GM19468 (cell line): Measurements from ENCODE around the gene CEP250.
"Not testable (repeated sequence)": the region's sequence is repeated elsewhere in the genome, so short reads cannot be mapped to it uniquely, and the experiment has no call there.

Source experiments
- ATAC-seq: cut with Tn5 transposase; IDR thresholded peaks from one replicate; pipeline ENCODE4 v1.9.1; 2021; ENCODE audit warnings: mild to moderate bottlenecking, moderate library complexity, moderate number of reproducible peaks; ENCODE audit not compliant: unreplicated experiment; ENCODE audit errors: extremely low read depth

Gene CEP250

GRCh38 chr20:35449855-35450254 lies 5.5 kb upstream of the CEP250 start:
- not testable (repeated sequence) for ATAC-seq

- no peak for ATAC-seq
Measured at GRCh38 chr20:35451295-35451694, 4.1 kb upstream of the CEP250 start.

GRCh38 chr20:35453647-35454046 lies 1.8 kb upstream of the CEP250 start:
- ATAC-seq: no peak

GRCh38 chr20:35456700-35457099 lies 1.3 kb downstream of the CEP250 start:
- not testable (repeated sequence) for ATAC-seq

- ATAC-seq: not testable (repeated sequence)
Measured at GRCh38 chr20:35457539-35457938, 2.1 kb downstream of the CEP250 start.

DNA sequence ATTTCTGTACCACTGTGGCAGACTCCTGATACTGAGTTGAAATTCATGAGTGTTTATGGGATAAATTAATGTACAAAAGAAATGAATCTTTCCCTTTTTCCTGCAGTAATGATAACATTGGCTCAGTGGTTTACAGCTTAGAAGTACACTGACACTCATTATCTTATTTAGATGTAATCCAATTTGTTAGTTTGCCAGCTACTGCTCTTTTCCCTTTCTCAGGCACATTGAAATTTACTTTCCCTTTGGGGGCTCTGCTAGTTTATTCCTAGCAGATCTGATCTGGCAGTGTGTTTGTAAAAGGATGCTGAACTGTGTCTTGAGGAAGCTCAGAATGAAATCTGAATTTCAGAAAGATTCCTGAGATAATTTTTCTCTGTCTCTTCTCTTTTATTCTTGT lies 3.0 kb downstream of the CEP250 start:
- ATAC-seq: no peak

- no peak for ATAC-seq
Measured at GRCh38 chr20:35461620-35462019, 6.2 kb downstream of the CEP250 start.

- no peak for ATAC-seq
Measured at GRCh38 chr20:35462351-35462750, 7.0 kb downstream of the CEP250 start.

GRCh38 chr20:35463455-35464300 lies 8.3 kb downstream of the CEP250 start:
- no peak for ATAC-seq

GRCh38 chr20:35465976-35466375 lies 10.6 kb downstream of the CEP250 start:
- ATAC-seq: no peak

DNA sequence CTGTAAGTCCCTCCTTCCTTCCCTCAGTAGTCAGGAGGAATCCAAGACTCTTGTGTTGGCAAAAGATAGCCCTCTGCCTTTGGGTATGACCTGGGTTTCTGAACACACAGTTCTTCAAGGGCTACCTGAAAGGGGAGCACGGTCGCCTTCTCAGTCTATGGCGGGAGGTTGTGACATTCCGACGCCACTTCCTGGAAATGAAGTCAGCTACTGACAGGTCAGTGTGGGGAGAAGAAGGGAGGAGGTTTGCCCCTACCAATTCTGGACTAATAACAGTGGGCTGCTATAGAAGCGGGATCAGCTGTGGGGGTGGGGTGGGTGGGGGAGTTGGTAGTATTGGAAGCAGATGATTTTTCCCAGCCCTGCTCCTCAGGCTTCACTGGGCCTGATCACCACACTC lies 11.5 kb downstream of the CEP250 start:
- no peak for ATAC-seq

GRCh38 chr20:35467339-35468224 lies 12.2 kb downstream of the CEP250 start:
- ATAC-seq: no peak

DNA sequence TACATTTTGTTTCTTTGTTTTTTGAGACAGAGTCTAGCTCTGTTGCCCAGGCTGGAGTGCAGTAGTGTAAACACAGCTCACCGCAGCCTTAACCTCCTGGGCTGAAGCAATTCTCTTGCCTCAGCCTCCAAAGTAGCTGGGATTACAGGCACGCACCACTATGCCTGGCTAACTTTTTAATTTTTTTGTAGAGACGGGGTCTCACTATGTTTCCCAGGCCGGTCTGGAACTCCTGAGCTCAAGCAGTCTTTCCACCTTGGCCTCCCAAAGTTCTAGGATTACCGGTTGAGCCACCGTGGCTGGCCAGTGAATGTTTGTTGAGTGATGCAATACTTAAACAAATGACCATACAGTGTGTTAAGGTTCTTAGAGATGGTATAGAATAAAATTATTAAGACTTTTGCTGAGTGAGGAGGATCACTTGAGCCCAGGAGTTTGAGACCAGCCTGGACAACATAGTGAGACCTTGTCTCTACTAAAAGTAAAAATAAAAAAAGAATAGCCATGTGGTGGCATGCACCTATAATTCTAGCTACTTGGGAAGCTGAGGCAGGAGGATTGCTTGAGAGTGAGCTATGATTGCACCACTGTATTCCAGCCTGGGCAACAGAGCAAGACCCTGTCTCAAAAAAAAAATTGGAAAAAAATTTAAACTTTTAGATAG lies 13.4 kb downstream of the CEP250 start:
- no peak for ATAC-seq

DNA sequence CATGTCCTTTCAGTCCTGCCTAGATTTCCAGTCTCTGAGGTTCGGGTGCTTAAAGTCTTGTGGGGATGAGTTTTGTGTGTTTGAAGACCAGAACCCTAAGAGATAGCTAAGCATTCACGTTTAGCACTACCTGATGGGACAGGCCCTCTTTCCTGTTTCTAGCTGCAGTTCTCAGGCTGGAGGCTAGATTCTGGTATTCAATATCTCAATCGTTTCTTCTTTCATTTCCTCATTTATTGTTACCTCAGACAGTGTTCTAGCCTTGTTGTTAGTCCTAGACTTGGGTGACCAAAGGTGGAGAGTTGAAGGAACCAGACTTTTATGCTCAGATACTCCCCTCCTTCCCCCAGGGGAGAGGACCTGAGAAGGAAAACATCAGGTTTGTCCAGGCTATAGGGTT lies 16.8 kb downstream of the CEP250 start:
- no peak for ATAC-seq

DNA sequence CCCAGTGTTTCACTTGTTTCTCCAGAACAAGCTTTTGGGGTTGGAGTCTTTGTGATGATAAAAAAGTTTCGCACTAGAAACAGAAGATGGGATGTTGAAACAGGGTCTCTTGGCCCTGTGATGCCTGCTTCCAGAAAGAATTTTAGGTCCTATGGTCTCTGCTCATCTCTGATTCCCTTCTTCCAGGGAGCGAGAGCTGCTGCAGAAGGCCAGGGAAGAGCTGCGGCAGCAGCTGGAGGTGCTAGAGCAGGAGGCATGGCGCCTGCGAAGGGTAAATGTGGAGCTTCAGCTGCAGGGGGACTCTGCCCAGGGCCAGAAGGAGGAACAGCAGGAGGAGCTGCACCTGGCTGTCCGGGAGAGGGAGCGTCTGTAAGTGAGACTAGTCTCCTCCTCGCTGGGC lies 18.3 kb downstream of the CEP250 start:
- ATAC-seq: no peak

GRCh38 chr20:35474303-35474871 lies 19.0 kb downstream of the CEP250 start:
- ATAC-seq: no peak

GRCh38 chr20:35476288-35476687 lies 20.9 kb downstream of the CEP250 start:
- ATAC-seq: no peak

DNA sequence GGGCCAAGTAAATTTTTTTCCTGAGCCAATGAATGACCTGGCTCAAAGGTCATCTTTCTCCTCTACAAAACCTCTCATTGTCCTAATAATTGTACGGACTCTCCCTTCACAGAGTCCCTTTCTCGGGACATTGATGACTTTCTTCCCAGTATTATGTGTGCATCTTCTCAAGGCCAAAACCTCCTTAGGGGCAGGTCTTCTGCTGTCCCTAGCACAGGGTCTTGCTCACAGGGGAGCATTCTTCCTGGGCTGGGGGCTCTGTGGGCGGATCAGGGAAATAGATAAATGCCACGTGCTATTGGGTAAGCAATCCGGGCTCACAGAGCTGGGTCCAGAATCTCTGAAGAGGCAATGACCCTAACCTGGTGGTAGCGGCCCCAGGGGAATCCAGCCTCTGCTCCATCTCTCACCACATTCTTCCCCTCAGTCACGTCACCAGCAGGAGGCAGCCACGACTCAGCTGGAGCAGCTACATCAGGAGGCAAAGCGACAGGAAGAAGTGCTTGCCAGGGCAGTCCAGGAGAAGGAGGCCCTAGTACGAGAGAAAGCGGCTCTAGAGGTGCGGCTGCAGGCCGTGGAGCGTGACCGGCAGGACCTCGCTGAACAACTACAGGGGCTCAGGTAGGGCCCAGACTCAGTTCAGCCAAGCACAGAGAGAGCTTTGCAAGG lies 23.5 kb downstream of the CEP250 start:
- no peak for ATAC-seq

DNA sequence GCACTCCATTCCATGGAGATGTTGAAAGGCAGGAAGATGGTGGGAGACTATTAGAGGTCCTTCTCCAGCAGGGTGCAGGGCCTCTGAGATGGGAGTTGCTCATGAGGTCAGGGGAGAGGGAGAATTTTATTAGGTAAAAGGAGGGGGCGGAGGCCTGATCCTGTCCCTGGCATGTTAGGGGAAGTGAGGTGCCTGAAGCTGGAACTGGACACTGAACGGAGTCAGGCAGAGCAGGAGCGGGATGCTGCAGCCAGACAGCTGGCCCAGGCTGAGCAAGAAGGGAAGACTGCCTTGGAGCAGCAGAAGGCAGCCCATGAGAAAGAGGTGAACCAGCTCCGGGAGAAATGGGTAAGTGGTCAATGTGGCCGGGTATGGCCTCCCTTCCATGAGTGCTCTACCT lies 24.4 kb downstream of the CEP250 start:
- no peak for ATAC-seq

GRCh38 chr20:35487479-35487878 lies 32.1 kb downstream of the CEP250 start:
- ATAC-seq: no peak
